Astrocyte of the cerebellum (primary cell): ENCODE measurements around the gene KRTAP9-8.
"Not testable (repeated sequence)": the region's sequence is repeated elsewhere in the genome, so short reads cannot be mapped to it uniquely, and the experiment has no call there.

Experiments
- DNase-seq: peaks from one replicate; pipeline ENCODE4 v3.0.0-alpha.2; 2011; ENCODE audit warnings: low read depth
- H3K4me3 ChIP-seq: 2 replicates; pipeline ENCODE4 v1.5.1; 2011; ENCODE audit warnings: mild to moderate bottlenecking, low read depth, low read length, moderate library complexity
- CTCF ChIP-seq: IDR thresholded peaks from 2 replicates; pipeline ENCODE4 v1.5.1; 2012; ENCODE audit warnings: low read length, low read depth, moderate library complexity, mild to moderate bottlenecking; ENCODE audit errors: missing control alignments
- in situ Hi-C: cut with HindIII; loops from 2 replicates; pipeline ENCODE4 v1.10.0; 2017; ENCODE audit warnings: low sequenced_read_pairs

Gene KRTAP9-8

GRCh38 chr17:41237949-41238437 lies at the start of gene KRTAP9-8:
TSS of gene KRTAP9-8 (plus strand) at chr17:41237999. CDS start at chr17:41238052, 53 bp downstream.
- in situ Hi-C loops, DNase-seq, H3K4me3 ChIP-seq: not testable (repeated sequence)

- in situ Hi-C loops, H3K4me3 ChIP-seq: not testable (repeated sequence)
Observed at GRCh38 chr17:41189837-41190318, 47.9 kb upstream of the KRTAP9-8 start, which contains the start of gene KRTAP9-1. TSS of gene KRTAP9-1 (plus strand) at chr17:41189887. CDS start at chr17:41189887, 0 bp downstream.

GRCh38 chr17:41190328-41190727 lies 47.5 kb upstream of the KRTAP9-8 start:
- DNase-seq: no peak
- in situ Hi-C loops: no loop called here
- H3K4me3 ChIP-seq: no peak overlapping the region
- no peak for TF ChIP-seq CTCF

More at GRCh38 chr17:41189837-41190318, 47.9 kb upstream of the KRTAP9-8 start, which contains the start of gene KRTAP9-1:
- not testable (repeated sequence) for DNase-seq

- no peak for TF ChIP-seq CTCF
- no peak overlapping the region for H3K4me3 ChIP-seq
- DNase-seq: no peak
- in situ Hi-C loops: no loop called here
Observed at GRCh38 chr17:41196068-41196467, 41.7 kb upstream of the KRTAP9-8 start.

GRCh38 chr17:41199421-41200078 lies 38.2 kb upstream of the KRTAP9-8 start:
- no peak for TF ChIP-seq CTCF
- DNase-seq: no peak
- no peak overlapping the region for H3K4me3 ChIP-seq
- in situ Hi-C loops: no loop called here

- DNase-seq: no peak
Observed at GRCh38 chr17:41211845-41212466, 25.8 kb upstream of the KRTAP9-8 start.

More at GRCh38 chr17:41211845-41212466, 25.8 kb upstream of the KRTAP9-8 start:
- no peak overlapping the region for H3K4me3 ChIP-seq
- no peak for TF ChIP-seq CTCF
- in situ Hi-C loops: no loop called here
